AG10803 (cell line): Measurements from ENCODE around the gene CDS1.
"Not testable (repeated sequence)": the region's sequence is repeated elsewhere in the genome, so short reads cannot be mapped to it uniquely, and the experiment has no call there.

Experiments used
- DNase-seq: peaks from one replicate; pipeline ENCODE4 v3.0.0; 2010; ENCODE audit warnings: low read depth
- H3K4me3 ChIP-seq: 2 replicates; pipeline ENCODE4 v1.5.1; 2011; ENCODE audit warnings: mild to moderate bottlenecking, low read length, control low read depth
- CTCF ChIP-seq: conservative IDR thresholded peaks from 2 replicates; pipeline ENCODE4 v1.5.1; 2011; ENCODE audit warnings: mild to moderate bottlenecking, low read length, control low read depth, inconsistent platforms

The CDS1 gene

GRCh38 chr4:84680956-84681355, 98.0 kb downstream of the CDS1 start:
- no peak for TF ChIP-seq CTCF
- no peak overlapping the region for H3K4me3 ChIP-seq
- no peak for DNase-seq

- H3K4me3 ChIP-seq, result no peak overlapping the region
- DNase-seq, result peak; percentile 81
- TF ChIP-seq CTCF, result peak; percentile 33
Measured at GRCh38 chr4:84681486-84682274, 98.8 kb downstream of the CDS1 start.

- H3K4me3 ChIP-seq, DNase-seq: not testable (repeated sequence)
Measured at GRCh38 chr4:84682661-84683060, 99.7 kb downstream of the CDS1 start.

GRCh38 chr4:84683064-84683850, 100.3 kb downstream of the CDS1 start:
- TF ChIP-seq CTCF, result no peak
- H3K4me3 ChIP-seq, result no peak overlapping the region
- no peak for DNase-seq

- DNase-seq, result no peak
- H3K4me3 ChIP-seq, result no peak overlapping the region
- no peak for TF ChIP-seq CTCF
Measured at GRCh38 chr4:84684361-84684760, 101.4 kb downstream of the CDS1 start.

GRCh38 chr4:84685105-84685504, 102.2 kb downstream of the CDS1 start:
- H3K4me3 ChIP-seq, result no peak overlapping the region
- no peak for TF ChIP-seq CTCF
- no peak for DNase-seq

GRCh38 chr4:84688605-84689004, 105.7 kb downstream of the CDS1 start:
- TF ChIP-seq CTCF, result no peak
- DNase-seq, result no peak
- no peak overlapping the region for H3K4me3 ChIP-seq
